GM23338 (cell line): Measurements from ENCODE around the gene ZNF217. TPM values are rescaled to one million over a fixed set of nuclear protein-coding genes. Genes with fewer than 3 reads are reported as not detected.

Source experiments
- ATAC-seq: fragments of 200-7000 bp; cut with Tn5 transposase; 3 replicates; pipeline ENCODE4 v1.9.1; 2020
- DNase-seq: peaks from one replicate; pipeline ENCODE4 v3.0.0-alpha.2; 2015; ENCODE audit warnings: low spot score
- H2AFZ ChIP-seq: fragments of 200-600 bp; sonication (generic); 2 replicates; pipeline ENCODE4 v1.8.0; 2016; ENCODE audit warnings: antibody characterized with exemption, mild to moderate bottlenecking, moderate library complexity
- H3F3A ChIP-seq: fragments of 200-600 bp; sonication (generic); replicated peaks from 2 replicates; pipeline ENCODE4 v1.8.0; 2017; ENCODE audit warnings: antibody characterized with exemption, mixed run types, low read depth
- H3K27ac ChIP-seq: fragments of 200-600 bp; sonication (generic); 2 replicates; pipeline ENCODE4 v1.6.1; 2016; ENCODE audit warnings: low read depth
- H3K27me3 ChIP-seq: fragments of 200-600 bp; sonication (generic); 2 replicates; pipeline ENCODE4 v1.8.0; 2016; ENCODE audit warnings: mild to moderate bottlenecking, mixed run types, moderate library complexity; ENCODE audit not compliant: insufficient read depth
- H3K36me3 ChIP-seq: fragments of 200-600 bp; sonication (generic); 2 replicates; pipeline ENCODE4 v1.8.0; 2016; ENCODE audit warnings: mild to moderate bottlenecking; ENCODE audit not compliant: insufficient read depth
- H3K4me1 ChIP-seq: fragments of 200-600 bp; sonication (generic); 2 replicates; pipeline ENCODE4 v1.8.0; 2016; ENCODE audit warnings: mild to moderate bottlenecking, moderate library complexity; ENCODE audit not compliant: insufficient read depth
- H3K4me2 ChIP-seq: fragments of 200-600 bp; sonication (generic); 2 replicates; pipeline ENCODE4 v1.7.1; 2017; ENCODE audit warnings: mixed run types
- H3K4me3 ChIP-seq: fragments of 200-600 bp; sonication (generic); 2 replicates; pipeline ENCODE4 v1.6.1; 2016; ENCODE audit warnings: mixed run types
- H3K79me2 ChIP-seq: fragments of 200-600 bp; sonication (generic); replicated peaks from 2 replicates; pipeline ENCODE4 v1.8.0; 2017; ENCODE audit warnings: mild to moderate bottlenecking; ENCODE audit not compliant: insufficient read depth
- H3K9me2 ChIP-seq: fragments of 200-600 bp; sonication (generic); 2 replicates; pipeline ENCODE4 v1.8.0; 2017; ENCODE audit not compliant: insufficient read depth
- H4K20me1 ChIP-seq: fragments of 200-600 bp; sonication (generic); replicated peaks from 2 replicates; pipeline ENCODE4 v1.8.0; 2017; ENCODE audit warnings: mild to moderate bottlenecking; ENCODE audit not compliant: insufficient read depth
- H3K27ac Mint-ChIP-seq: 2 replicates; pipeline ENCODE4 v1.8.0; 2020; ENCODE audit warnings: inconsistent platforms, mild to moderate bottlenecking, moderate library complexity, mixed read lengths
- H3K27me3 Mint-ChIP-seq: 3 replicates; pipeline ENCODE4 v1.8.0; 2022; ENCODE audit warnings: low read depth, mild to moderate bottlenecking, moderate library complexity, mixed read lengths, inconsistent platforms; ENCODE audit not compliant: insufficient read depth, poor library complexity
- H3K36me3 Mint-ChIP-seq: 3 replicates; pipeline ENCODE4 v1.8.0; 2021; ENCODE audit warnings: low read depth, mild to moderate bottlenecking, inconsistent platforms, moderate library complexity, mixed read lengths
- H3K4me1 Mint-ChIP-seq: 3 replicates; pipeline ENCODE4 v1.8.0; 2020; ENCODE audit warnings: mild to moderate bottlenecking, inconsistent platforms, mixed read lengths
- H3K4me3 Mint-ChIP-seq: 3 replicates; pipeline ENCODE4 v1.8.0; 2021; ENCODE audit warnings: moderate library complexity, mild to moderate bottlenecking, inconsistent platforms, mixed read lengths
- H3K9me3 Mint-ChIP-seq: 3 replicates; pipeline ENCODE4 v1.8.0; 2020; ENCODE audit warnings: moderate library complexity, mild to moderate bottlenecking, inconsistent platforms, mixed read lengths
- CTCF ChIP-seq, 2 experiments: fragments of 200-600 bp in 1 of 2; sonication (generic) in 1 of 2; conservative IDR thresholded peaks; 2 replicates each; pipeline versions ENCODE4 v1.5.1 to v1.6.1; 2016 to 2017; ENCODE audit warnings: antibody characterized with exemption in 2 of 2, low read depth in 2 of 2, mild to moderate bottlenecking in 2 of 2, moderate library complexity in 1 of 2
- ETS1 ChIP-seq: IDR thresholded peaks from 2 replicates; pipeline ENCODE4 v1.6.1; 2016; ENCODE audit warnings: antibody characterized with exemption
- EZH2 ChIP-seq: fragments of 200-600 bp; sonication (generic); IDR thresholded peaks from one replicate; pipeline ENCODE4 v1.8.0; 2017; ENCODE audit warnings: antibody characterized with exemption, mild to moderate bottlenecking, low read depth; ENCODE audit not compliant: unreplicated experiment
- EZH2phosphoT487 ChIP-seq: fragments of 200-600 bp; sonication (generic); IDR thresholded peaks from one replicate; pipeline ENCODE4 v1.8.1; 2018; ENCODE audit warnings: antibody characterized with exemption; ENCODE audit not compliant: unreplicated experiment
- JUNB ChIP-seq: IDR thresholded peaks from one replicate; pipeline ENCODE4 v1.6.1; 2016; ENCODE audit warnings: antibody characterized with exemption; ENCODE audit not compliant: unreplicated experiment
- POLR2AphosphoS5 ChIP-seq: IDR thresholded peaks from 2 replicates; pipeline ENCODE4 v1.6.1; 2016; ENCODE audit warnings: antibody characterized with exemption, low read depth
- STAT1 ChIP-seq: IDR thresholded peaks from one replicate; pipeline ENCODE4 v1.6.1; 2016; ENCODE audit warnings: antibody characterized with exemption; ENCODE audit not compliant: unreplicated experiment
- ZNF114 ChIP-seq: fragments of 250-450 bp; sonication (Bioruptor Pico); IDR thresholded peaks from 2 replicates; pipeline ENCODE4 v1.5.0; 2020; ENCODE audit warnings: mild to moderate bottlenecking, moderate library complexity
- ZNF331 ChIP-seq: fragments of 250-450 bp; sonication (Bioruptor Pico); IDR thresholded peaks from 2 replicates; pipeline ENCODE4 v1.5.0; 2020; ENCODE audit warnings: low read depth, mild to moderate bottlenecking, moderate library complexity
- ZNF462 ChIP-seq: fragments of 250-450 bp; sonication (Bioruptor Pico); IDR thresholded peaks from 2 replicates; pipeline ENCODE4 v1.5.0; 2020; ENCODE audit warnings: mild to moderate bottlenecking, moderate library complexity
- polyA plus RNA-seq: library from polyadenylated mRNA; unstranded; fragments of >200 nt; fragmentation: Nextera tagmentation; extraction: Ambion mirVana; gene quantifications from 2 replicates; pipeline ENCODE4 v1.2.1, GENCODE V29; 2016
- total RNA-seq: library from RNA; depleted of rRNA; stranded (reverse); fragments of >200 nt; shearing (Covaris generic); gene quantifications from 2 replicates; pipeline ENCODE4 v1.2.3, GENCODE V29; 2014
- TF ChIP-seq, protein P1 (sequence below): IDR thresholded peaks from one replicate; pipeline ENCODE4 v1.6.1; 2018; ENCODE audit warnings: antibody characterized with exemption; ENCODE audit not compliant: unreplicated experiment

The ZNF217 gene
- total and polyA plus RNA-seq, 2 experiments from 2014 or later = 32.8 to 78.0 TPM

- Histone ChIP-seq H3K4me2 (no peak overlapping the region), H3K27ac (no peak overlapping the region), H2AFZ (no peak overlapping the region), H3K9me2 (no peaks in the 10 kb centered on the region), H3K79me2 (peaks cover 56% of the 10 kb centered on the region), H3K27me3 (no peaks in the 10 kb centered on the region), H3K36me3 (peaks cover 47% of the 10 kb centered on the region), H3K4me3 (no peak overlapping the region), H4K20me1 (peaks cover 29% of the 10 kb centered on the region), H3F3A (peaks cover 19% of the 10 kb centered on the region; the same call in 1 of the 2 replicates), H3K4me1 (peaks cover 3% of the 10 kb centered on the region; the same call in 1 of the 2 replicates)
- peaks cover 3% of the 10 kb centered on the region; the same call in 1 of the 3 replicates for H3K4me1 Mint-ChIP-seq
- H3K9me3 Mint-ChIP-seq = no peaks in the 10 kb centered on the region
- H3K36me3 Mint-ChIP-seq = peaks cover 85% of the 10 kb centered on the region
- peaks cover 9% of the 10 kb centered on the region for H3K27me3 Mint-ChIP-seq
- no peak for ATAC-seq
- TF ChIP-seq ETS1 = no peak
- TF ChIP-seq STAT1 = no peak
- no peak for TF ChIP-seq EZH2phosphoT487
- TF ChIP-seq EZH2 = no peak
- TF ChIP-seq JUNB = no peak
- TF ChIP-seq, protein P1, sequence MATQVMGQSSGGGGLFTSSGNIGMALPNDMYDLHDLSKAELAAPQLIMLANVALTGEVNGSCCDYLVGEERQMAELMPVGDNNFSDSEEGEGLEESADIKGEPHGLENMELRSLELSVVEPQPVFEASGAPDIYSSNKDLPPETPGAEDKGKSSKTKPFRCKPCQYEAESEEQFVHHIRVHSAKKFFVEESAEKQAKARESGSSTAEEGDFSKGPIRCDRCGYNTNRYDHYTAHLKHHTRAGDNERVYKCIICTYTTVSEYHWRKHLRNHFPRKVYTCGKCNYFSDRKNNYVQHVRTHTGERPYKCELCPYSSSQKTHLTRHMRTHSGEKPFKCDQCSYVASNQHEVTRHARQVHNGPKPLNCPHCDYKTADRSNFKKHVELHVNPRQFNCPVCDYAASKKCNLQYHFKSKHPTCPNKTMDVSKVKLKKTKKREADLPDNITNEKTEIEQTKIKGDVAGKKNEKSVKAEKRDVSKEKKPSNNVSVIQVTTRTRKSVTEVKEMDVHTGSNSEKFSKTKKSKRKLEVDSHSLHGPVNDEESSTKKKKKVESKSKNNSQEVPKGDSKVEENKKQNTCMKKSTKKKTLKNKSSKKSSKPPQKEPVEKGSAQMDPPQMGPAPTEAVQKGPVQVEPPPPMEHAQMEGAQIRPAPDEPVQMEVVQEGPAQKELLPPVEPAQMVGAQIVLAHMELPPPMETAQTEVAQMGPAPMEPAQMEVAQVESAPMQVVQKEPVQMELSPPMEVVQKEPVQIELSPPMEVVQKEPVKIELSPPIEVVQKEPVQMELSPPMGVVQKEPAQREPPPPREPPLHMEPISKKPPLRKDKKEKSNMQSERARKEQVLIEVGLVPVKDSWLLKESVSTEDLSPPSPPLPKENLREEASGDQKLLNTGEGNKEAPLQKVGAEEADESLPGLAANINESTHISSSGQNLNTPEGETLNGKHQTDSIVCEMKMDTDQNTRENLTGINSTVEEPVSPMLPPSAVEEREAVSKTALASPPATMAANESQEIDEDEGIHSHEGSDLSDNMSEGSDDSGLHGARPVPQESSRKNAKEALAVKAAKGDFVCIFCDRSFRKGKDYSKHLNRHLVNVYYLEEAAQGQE = no peak
- no peak for TF ChIP-seq ZNF114
- no peak for TF ChIP-seq ZNF462
- TF ChIP-seq POLR2AphosphoS5 = no peak
- no peak for TF ChIP-seq ZNF331 (CRISPR knock-in tag)
- no peak for TF ChIP-seq CTCF (conservative IDR thresholded peaks at IDR 0.05; ENCODE audit: low read depth in 2 of 2)
- H3K4me3 Mint-ChIP-seq = no peak overlapping the region
- no peak for DNase-seq
- H3K27ac Mint-ChIP-seq = no peak overlapping the region
Observed at GRCh38 chr20:53568351-53568750, 25.3 kb downstream of the ZNF217 start.
